HEK293 (cell line): ENCODE data around the gene ITGA7.

ENCODE experiments used
- ELK4 ChIP-seq: IDR thresholded peaks from 2 replicates; pipeline ENCODE4 v1.6.1; 2011; ENCODE audit warnings: mild to moderate bottlenecking, low read depth, low read length, borderline replicate concordance
- FEZF1 ChIP-seq: fragments of 450-650 bp; formaldehyde crosslinking; IDR thresholded peaks from 2 replicates; pipeline ENCODE4 v1.5.1; 2016; ENCODE audit warnings: missing biosample characterization, missing genetic modification characterization
- GFI1B ChIP-seq: fragments of 450-650 bp; formaldehyde crosslinking; IDR thresholded peaks from 2 replicates; pipeline ENCODE4 v1.5.1; 2016; ENCODE audit warnings: missing biosample characterization, missing genetic modification characterization
- GLI4 ChIP-seq: fragments of 450-650 bp; formaldehyde crosslinking; IDR thresholded peaks from 2 replicates; pipeline ENCODE4 v1.5.1; 2016; ENCODE audit warnings: missing biosample characterization, missing genetic modification characterization
- GLIS1 ChIP-seq: fragments of 450-650 bp; formaldehyde crosslinking; IDR thresholded peaks from 2 replicates; pipeline ENCODE4 v1.5.1; 2016; ENCODE audit warnings: missing biosample characterization, missing genetic modification characterization
- HOXD13 ChIP-seq: sonication (generic); formaldehyde crosslinking; IDR thresholded peaks from 2 replicates; pipeline ENCODE4 v1.8.0; 2022; ENCODE audit warnings: missing genetic modification reagents, borderline replicate concordance
- IKZF3 ChIP-seq: fragments of 450-650 bp; IDR thresholded peaks from 2 replicates; pipeline ENCODE4 v1.5.0; 2018; ENCODE audit warnings: missing biosample characterization, mild to moderate bottlenecking, missing genetic modification characterization, moderate library complexity
- KLF1 ChIP-seq: fragments of 450-650 bp; formaldehyde crosslinking; IDR thresholded peaks from 2 replicates; pipeline ENCODE4 v1.5.1; 2016; ENCODE audit warnings: missing biosample characterization, missing genetic modification characterization
- RBAK ChIP-seq: fragments of 450-650 bp; formaldehyde crosslinking; IDR thresholded peaks from 2 replicates; pipeline ENCODE4 v1.5.1; 2016; ENCODE audit warnings: missing biosample characterization, missing genetic modification characterization
- SCRT1 ChIP-seq: fragments of 450-650 bp; formaldehyde crosslinking; IDR thresholded peaks from 2 replicates; pipeline ENCODE4 v1.5.1; 2016; ENCODE audit warnings: missing biosample characterization, missing genetic modification characterization, borderline replicate concordance
- TCF7L2 ChIP-seq: IDR thresholded peaks from 2 replicates; pipeline ENCODE4 v1.6.1; 2011; ENCODE audit warnings: low read depth, mild to moderate bottlenecking, inconsistent platforms, low read length, moderate library complexity, borderline replicate concordance
- YY1 ChIP-seq: fragments of 450-650 bp; formaldehyde crosslinking; IDR thresholded peaks from 2 replicates; pipeline ENCODE4 v1.5.1; 2018; ENCODE audit warnings: missing biosample characterization, missing genetic modification characterization
- YY2 ChIP-seq: fragments of 450-650 bp; formaldehyde crosslinking; IDR thresholded peaks from 2 replicates; pipeline ENCODE4 v1.5.1; 2016; ENCODE audit warnings: missing biosample characterization, missing genetic modification characterization
- ZNF114 ChIP-seq: fragments of 450-650 bp; formaldehyde crosslinking; IDR thresholded peaks from 2 replicates; pipeline ENCODE4 v1.5.0; 2017; ENCODE audit warnings: missing biosample characterization, missing genetic modification characterization
- ZNF121 ChIP-seq: fragments of 450-650 bp; formaldehyde crosslinking; IDR thresholded peaks from 2 replicates; pipeline ENCODE4 v1.5.1; 2016; ENCODE audit warnings: missing biosample characterization, missing genetic modification characterization
- ZNF132 ChIP-seq: fragments of 450-650 bp; formaldehyde crosslinking; IDR thresholded peaks from 2 replicates; pipeline ENCODE4 v1.5.1; 2017; ENCODE audit warnings: missing biosample characterization, missing genetic modification characterization, borderline replicate concordance
- ZNF133 ChIP-seq: fragments of 450-650 bp; formaldehyde crosslinking; IDR thresholded peaks from 2 replicates; pipeline ENCODE4 v1.5.1; 2016; ENCODE audit warnings: missing biosample characterization, missing genetic modification characterization
- ZNF140 ChIP-seq: fragments of 450-650 bp; formaldehyde crosslinking; IDR thresholded peaks from 2 replicates; pipeline ENCODE4 v1.5.1; 2016; ENCODE audit warnings: missing biosample characterization, missing genetic modification characterization
- ZNF174 ChIP-seq: fragments of 450-650 bp; formaldehyde crosslinking; IDR thresholded peaks from 2 replicates; pipeline ENCODE4 v1.5.0; 2017; ENCODE audit warnings: missing biosample characterization, mild to moderate bottlenecking, missing genetic modification characterization
- ZNF175 ChIP-seq: fragments of 450-650 bp; formaldehyde crosslinking; IDR thresholded peaks from 2 replicates; pipeline ENCODE4 v1.5.1; 2016; ENCODE audit warnings: missing biosample characterization, missing genetic modification characterization
- ZNF350 ChIP-seq: fragments of 450-650 bp; formaldehyde crosslinking; IDR thresholded peaks from 2 replicates; pipeline ENCODE4 v1.5.0; 2017; ENCODE audit warnings: missing biosample characterization, mild to moderate bottlenecking, missing genetic modification characterization
- ZNF473 ChIP-seq: fragments of 450-650 bp; formaldehyde crosslinking; IDR thresholded peaks from 2 replicates; pipeline ENCODE4 v1.5.1; 2017; ENCODE audit warnings: missing biosample characterization, missing genetic modification characterization
- ZNF48 ChIP-seq: fragments of 450-650 bp; formaldehyde crosslinking; IDR thresholded peaks from 2 replicates; pipeline ENCODE4 v1.5.1; 2016; ENCODE audit warnings: missing biosample characterization, missing genetic modification characterization
- ZNF530 ChIP-seq: fragments of 450-650 bp; formaldehyde crosslinking; IDR thresholded peaks from 2 replicates; pipeline ENCODE4 v1.5.1; 2016; ENCODE audit warnings: low read depth, missing biosample characterization, missing genetic modification characterization
- ZNF658 ChIP-seq: fragments of 450-650 bp; formaldehyde crosslinking; IDR thresholded peaks from 2 replicates; pipeline ENCODE4; 2016; ENCODE audit warnings: missing biosample characterization, missing genetic modification characterization
- ZNF677 ChIP-seq: fragments of 450-650 bp; IDR thresholded peaks from 2 replicates; pipeline ENCODE4 v1.5.0; 2018; ENCODE audit warnings: missing biosample characterization, mild to moderate bottlenecking, missing genetic modification characterization, moderate library complexity
- ZSCAN18 ChIP-seq: fragments of 450-650 bp; formaldehyde crosslinking; IDR thresholded peaks from 2 replicates; pipeline ENCODE4 v1.5.1; 2016; ENCODE audit warnings: missing biosample characterization, missing genetic modification characterization
- ZSCAN23 ChIP-seq: fragments of 450-650 bp; formaldehyde crosslinking; IDR thresholded peaks from 2 replicates; pipeline ENCODE4 v1.5.1; 2016; ENCODE audit warnings: missing biosample characterization, missing genetic modification characterization
- TF ChIP-seq, protein P1 (sequence below): fragments of 450-650 bp; formaldehyde crosslinking; IDR thresholded peaks from 2 replicates; pipeline ENCODE4 v1.5.1; 2016; ENCODE audit warnings: missing biosample characterization, missing genetic modification characterization
- TF ChIP-seq, protein P2 (sequence below): fragments of 450-650 bp; formaldehyde crosslinking; IDR thresholded peaks from 2 replicates; pipeline ENCODE4 v1.5.1; 2016; ENCODE audit warnings: missing biosample characterization, missing genetic modification characterization
- TF ChIP-seq, protein P3 (sequence below): fragments of 450-650 bp; formaldehyde crosslinking; IDR thresholded peaks from 2 replicates; pipeline ENCODE4 v1.5.1; 2016; ENCODE audit warnings: missing biosample characterization, missing genetic modification characterization, low read depth

ITGA7 gene

GRCh38 chr12:55715833-55716581, 8.3 kb upstream of the ITGA7 start, which contains the start of gene BLOC1S1 (continued):
- TF ChIP-seq, protein P1, sequence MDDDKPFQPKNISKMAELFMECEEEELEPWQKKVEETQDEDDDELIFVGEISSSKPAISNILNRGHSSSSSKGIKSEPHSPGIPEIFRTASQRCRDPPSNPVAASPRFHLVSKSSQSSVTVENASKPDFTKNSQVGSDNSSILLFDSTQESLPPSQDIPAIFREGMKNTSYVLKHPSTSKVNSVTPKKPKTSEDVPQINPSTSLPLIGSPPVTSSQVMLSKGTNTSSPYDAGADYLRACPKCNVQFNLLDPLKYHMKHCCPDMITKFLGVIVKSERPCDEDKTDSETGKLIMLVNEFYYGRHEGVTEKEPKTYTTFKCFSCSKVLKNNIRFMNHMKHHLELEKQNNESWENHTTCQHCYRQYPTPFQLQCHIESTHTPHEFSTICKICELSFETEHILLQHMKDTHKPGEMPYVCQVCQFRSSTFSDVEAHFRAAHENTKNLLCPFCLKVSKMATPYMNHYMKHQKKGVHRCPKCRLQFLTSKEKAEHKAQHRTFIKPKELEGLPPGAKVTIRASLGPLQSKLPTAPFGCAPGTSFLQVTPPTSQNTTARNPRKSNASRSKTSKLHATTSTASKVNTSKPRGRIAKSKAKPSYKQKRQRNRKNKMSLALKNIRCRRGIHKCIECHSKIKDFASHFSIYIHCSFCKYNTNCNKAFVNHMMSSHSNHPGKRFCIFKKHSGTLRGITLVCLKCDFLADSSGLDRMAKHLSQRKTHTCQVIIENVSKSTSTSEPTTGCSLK (tag by site-specific recombination), result no peak
- TF ChIP-seq TCF7L2 (no peak), YY1 (tag by site-specific recombination) (peak; percentile 77), ZSCAN23 (tag by site-specific recombination) (peak; percentile 69), ZNF174 (tag by site-specific recombination) (no peak), ZSCAN18 (tag by site-specific recombination) (no peak), ZNF473 (no peak), ZNF175 (tag by site-specific recombination) (no peak), KLF1 (tag by site-specific recombination) (peak; percentile 91), ZNF140 (tag by site-specific recombination) (no peak), ZNF133 (tag by site-specific recombination) (no peak), RBAK (no peak), ZNF350 (no peak), GLIS1 (tag by site-specific recombination) (peak; percentile 80), ZNF677 (0 out of 2 replicates have a peak, but pooled peaks have one; percentile 18), ELK4 (peak; percentile 59; the same call in 1 of the 2 replicates), FEZF1 (peak; percentile 28), GFI1B (no peak), ZNF132 (tag by site-specific recombination) (no peak), ZNF114 (tag by site-specific recombination) (no peak), HOXD13 (CRISPR knock-in tag) (no peak), ZNF121 (tag by site-specific recombination) (no peak), ZNF658 (tag by site-specific recombination) (no peak), ZNF530 (no peak), SCRT1 (tag by site-specific recombination) (no peak), YY2 (tag by site-specific recombination) (peak; percentile 76), ZNF48 (no peak), IKZF3 (tag by site-specific recombination) (peak; percentile 51; the same call in 1 of the 2 replicates), GLI4 (tag by site-specific recombination) (0 out of 2 replicates have a peak, but pooled peaks have one; percentile 68)
- TF ChIP-seq, protein P2, sequence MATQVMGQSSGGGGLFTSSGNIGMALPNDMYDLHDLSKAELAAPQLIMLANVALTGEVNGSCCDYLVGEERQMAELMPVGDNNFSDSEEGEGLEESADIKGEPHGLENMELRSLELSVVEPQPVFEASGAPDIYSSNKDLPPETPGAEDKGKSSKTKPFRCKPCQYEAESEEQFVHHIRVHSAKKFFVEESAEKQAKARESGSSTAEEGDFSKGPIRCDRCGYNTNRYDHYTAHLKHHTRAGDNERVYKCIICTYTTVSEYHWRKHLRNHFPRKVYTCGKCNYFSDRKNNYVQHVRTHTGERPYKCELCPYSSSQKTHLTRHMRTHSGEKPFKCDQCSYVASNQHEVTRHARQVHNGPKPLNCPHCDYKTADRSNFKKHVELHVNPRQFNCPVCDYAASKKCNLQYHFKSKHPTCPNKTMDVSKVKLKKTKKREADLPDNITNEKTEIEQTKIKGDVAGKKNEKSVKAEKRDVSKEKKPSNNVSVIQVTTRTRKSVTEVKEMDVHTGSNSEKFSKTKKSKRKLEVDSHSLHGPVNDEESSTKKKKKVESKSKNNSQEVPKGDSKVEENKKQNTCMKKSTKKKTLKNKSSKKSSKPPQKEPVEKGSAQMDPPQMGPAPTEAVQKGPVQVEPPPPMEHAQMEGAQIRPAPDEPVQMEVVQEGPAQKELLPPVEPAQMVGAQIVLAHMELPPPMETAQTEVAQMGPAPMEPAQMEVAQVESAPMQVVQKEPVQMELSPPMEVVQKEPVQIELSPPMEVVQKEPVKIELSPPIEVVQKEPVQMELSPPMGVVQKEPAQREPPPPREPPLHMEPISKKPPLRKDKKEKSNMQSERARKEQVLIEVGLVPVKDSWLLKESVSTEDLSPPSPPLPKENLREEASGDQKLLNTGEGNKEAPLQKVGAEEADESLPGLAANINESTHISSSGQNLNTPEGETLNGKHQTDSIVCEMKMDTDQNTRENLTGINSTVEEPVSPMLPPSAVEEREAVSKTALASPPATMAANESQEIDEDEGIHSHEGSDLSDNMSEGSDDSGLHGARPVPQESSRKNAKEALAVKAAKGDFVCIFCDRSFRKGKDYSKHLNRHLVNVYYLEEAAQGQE (tag by site-specific recombination), result peak; percentile 61; the same call in 1 of the 2 replicates
- TF ChIP-seq, protein P3, sequence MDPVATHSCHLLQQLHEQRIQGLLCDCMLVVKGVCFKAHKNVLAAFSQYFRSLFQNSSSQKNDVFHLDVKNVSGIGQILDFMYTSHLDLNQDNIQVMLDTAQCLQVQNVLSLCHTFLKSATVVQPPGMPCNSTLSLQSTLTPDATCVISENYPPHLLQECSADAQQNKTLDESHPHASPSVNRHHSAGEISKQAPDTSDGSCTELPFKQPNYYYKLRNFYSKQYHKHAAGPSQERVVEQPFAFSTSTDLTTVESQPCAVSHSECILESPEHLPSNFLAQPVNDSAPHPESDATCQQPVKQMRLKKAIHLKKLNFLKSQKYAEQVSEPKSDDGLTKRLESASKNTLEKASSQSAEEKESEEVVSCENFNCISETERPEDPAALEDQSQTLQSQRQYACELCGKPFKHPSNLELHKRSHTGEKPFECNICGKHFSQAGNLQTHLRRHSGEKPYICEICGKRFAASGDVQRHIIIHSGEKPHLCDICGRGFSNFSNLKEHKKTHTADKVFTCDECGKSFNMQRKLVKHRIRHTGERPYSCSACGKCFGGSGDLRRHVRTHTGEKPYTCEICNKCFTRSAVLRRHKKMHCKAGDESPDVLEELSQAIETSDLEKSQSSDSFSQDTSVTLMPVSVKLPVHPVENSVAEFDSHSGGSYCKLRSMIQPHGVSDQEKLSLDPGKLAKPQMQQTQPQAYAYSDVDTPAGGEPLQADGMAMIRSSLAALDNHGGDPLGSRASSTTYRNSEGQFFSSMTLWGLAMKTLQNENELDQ, result no peak
